ENCODE measurements around the gene CCL13.

DNA sequence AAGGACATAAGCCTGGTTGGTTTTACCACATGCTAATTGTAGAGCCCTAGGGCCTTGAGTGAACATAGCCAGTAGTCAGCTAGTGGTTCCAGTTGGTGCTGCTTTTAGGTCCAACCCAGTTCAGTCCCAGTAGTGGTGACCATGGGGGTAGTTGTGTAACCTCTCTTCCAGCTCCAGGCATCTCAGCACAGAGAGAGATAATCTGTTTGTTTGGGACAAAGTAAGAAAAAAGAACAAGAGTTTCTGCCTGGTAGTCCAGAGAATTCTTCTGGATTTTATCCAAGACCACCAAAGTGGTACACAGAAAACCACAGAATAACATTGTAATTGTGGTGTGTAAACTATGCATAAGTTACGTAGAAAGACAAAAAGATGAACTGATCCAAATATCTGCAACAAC lies 5.2 kb upstream of the CCL13 start:
- TF ChIP-seq, protein P1, sequence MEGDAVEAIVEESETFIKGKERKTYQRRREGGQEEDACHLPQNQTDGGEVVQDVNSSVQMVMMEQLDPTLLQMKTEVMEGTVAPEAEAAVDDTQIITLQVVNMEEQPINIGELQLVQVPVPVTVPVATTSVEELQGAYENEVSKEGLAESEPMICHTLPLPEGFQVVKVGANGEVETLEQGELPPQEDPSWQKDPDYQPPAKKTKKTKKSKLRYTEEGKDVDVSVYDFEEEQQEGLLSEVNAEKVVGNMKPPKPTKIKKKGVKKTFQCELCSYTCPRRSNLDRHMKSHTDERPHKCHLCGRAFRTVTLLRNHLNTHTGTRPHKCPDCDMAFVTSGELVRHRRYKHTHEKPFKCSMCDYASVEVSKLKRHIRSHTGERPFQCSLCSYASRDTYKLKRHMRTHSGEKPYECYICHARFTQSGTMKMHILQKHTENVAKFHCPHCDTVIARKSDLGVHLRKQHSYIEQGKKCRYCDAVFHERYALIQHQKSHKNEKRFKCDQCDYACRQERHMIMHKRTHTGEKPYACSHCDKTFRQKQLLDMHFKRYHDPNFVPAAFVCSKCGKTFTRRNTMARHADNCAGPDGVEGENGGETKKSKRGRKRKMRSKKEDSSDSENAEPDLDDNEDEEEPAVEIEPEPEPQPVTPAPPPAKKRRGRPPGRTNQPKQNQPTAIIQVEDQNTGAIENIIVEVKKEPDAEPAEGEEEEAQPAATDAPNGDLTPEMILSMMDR (conservative IDR thresholded peaks at IDR 0.05; ENCODE audit: low read length) = no peak
- no peak for TF ChIP-seq EZH2phosphoT487 (IDR thresholded peaks at IDR 0.05; ENCODE audit: borderline replicate concordance)
